DND-41 (cell line): ENCODE results near the gene SPATS2.

Experiments used
- CTCF ChIP-seq: IDR thresholded peaks from 2 replicates; pipeline ENCODE4 v1.5.1; 2012; ENCODE audit warnings: borderline replicate concordance, low read length, moderate library complexity, mild to moderate bottlenecking; ENCODE audit not compliant: poor library complexity, severe bottlenecking; ENCODE audit errors: extremely low read depth
- EZH2 ChIP-seq: IDR thresholded peaks from 3 replicates; pipeline ENCODE4 v1.6.1; 2012; ENCODE audit warnings: borderline replicate concordance, low read depth, mild to moderate bottlenecking, moderate library complexity, low read length, inconsistent platforms; ENCODE audit not compliant: severe bottlenecking

GRCh38 chr12:49540229-49541139 lies 173.2 kb downstream of the SPATS2 start:
- no peak for TF ChIP-seq CTCF
- no peak for TF ChIP-seq EZH2
